Heart left ventricle (tissue), 13 donors: ENCODE measurements around the gene PADI1.

Experiments used
- CTCF ChIP-seq, 12 donors: fragments of 200-600 bp; sonication (generic) in 4 of 12; IDR thresholded peaks; one replicate each; pipeline versions ENCODE4 v1.5.0 to v1.8.0; 2018 to 2022; ENCODE audit warnings: antibody characterized with exemption in 12 of 12, mild to moderate bottlenecking in 5 of 12
- POLR2A ChIP-seq, 2 donors: fragments of 450-650 bp; IDR thresholded peaks; one replicate each; pipeline ENCODE4 v1.6.1; 2017; ENCODE audit warnings: antibody characterized with exemption in 2 of 2, mild to moderate bottlenecking in 2 of 2, moderate library complexity in 2 of 2
- donor health status: ischemic (EF 13 %, LVEDD 7.1; RV severe dilation, severe dysfunction).
- donor health status: DM: no; HTN: yes; CAD: no.
- donor health status: DM: no; HTN: no; CAD: no.
- donor health status: ischemic (EF 25% LVEDD 6.9; RV normal size, moderate dysfunction).
- donor health status: ischemic (EF 25% LVEDD 5.7; RV mildly dilated, moderate dysfunction).
- donor health status: ischemic (EF 35%, LVEDD 5.7; RV mildly dilated, moderate dysfunction).
- donor health status: nonischemic (EF 11% LVEDD 7.7; RV severe dilation, severe dysfunction).
- donor health status: DM: yes; HTN: yes; CAD: no.
- donor health status: PGD.
- donor health status: ischemic (EF 29% LVEDD 5.4; RV normal size, mild dysfunction).
- donor health status: nonischemic (EF 23%, LVEDD 6.1; RV moderate dilation, normal function).

GRCh38 chr1:17194133-17194475 is 10.8 kb upstream of the PADI1 start:
- TF ChIP-seq CTCF (IDR thresholded peaks at IDR 0.05): no peak
- no peak for TF ChIP-seq POLR2A (IDR thresholded peaks at IDR 0.05)
